GM21619 (cell line): ENCODE results near the gene ANO5.
A peak's percentile ranks its signal among the peaks of the same experiment; 100 is the strongest.

ENCODE experiments used
- ATAC-seq: cut with Tn5 transposase; IDR thresholded peaks from one replicate; pipeline ENCODE4 v1.9.1; 2021; ENCODE audit not compliant: unreplicated experiment

Gene ANO5, protein sequence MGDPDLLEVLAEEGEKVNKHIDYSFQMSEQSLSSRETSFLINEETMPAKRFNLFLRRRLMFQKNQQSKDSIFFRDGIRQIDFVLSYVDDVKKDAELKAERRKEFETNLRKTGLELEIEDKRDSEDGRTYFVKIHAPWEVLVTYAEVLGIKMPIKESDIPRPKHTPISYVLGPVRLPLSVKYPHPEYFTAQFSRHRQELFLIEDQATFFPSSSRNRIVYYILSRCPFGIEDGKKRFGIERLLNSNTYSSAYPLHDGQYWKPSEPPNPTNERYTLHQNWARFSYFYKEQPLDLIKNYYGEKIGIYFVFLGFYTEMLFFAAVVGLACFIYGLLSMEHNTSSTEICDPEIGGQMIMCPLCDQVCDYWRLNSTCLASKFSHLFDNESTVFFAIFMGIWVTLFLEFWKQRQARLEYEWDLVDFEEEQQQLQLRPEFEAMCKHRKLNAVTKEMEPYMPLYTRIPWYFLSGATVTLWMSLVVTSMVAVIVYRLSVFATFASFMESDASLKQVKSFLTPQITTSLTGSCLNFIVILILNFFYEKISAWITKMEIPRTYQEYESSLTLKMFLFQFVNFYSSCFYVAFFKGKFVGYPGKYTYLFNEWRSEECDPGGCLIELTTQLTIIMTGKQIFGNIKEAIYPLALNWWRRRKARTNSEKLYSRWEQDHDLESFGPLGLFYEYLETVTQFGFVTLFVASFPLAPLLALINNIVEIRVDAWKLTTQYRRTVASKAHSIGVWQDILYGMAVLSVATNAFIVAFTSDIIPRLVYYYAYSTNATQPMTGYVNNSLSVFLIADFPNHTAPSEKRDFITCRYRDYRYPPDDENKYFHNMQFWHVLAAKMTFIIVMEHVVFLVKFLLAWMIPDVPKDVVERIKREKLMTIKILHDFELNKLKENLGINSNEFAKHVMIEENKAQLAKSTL

DNA sequence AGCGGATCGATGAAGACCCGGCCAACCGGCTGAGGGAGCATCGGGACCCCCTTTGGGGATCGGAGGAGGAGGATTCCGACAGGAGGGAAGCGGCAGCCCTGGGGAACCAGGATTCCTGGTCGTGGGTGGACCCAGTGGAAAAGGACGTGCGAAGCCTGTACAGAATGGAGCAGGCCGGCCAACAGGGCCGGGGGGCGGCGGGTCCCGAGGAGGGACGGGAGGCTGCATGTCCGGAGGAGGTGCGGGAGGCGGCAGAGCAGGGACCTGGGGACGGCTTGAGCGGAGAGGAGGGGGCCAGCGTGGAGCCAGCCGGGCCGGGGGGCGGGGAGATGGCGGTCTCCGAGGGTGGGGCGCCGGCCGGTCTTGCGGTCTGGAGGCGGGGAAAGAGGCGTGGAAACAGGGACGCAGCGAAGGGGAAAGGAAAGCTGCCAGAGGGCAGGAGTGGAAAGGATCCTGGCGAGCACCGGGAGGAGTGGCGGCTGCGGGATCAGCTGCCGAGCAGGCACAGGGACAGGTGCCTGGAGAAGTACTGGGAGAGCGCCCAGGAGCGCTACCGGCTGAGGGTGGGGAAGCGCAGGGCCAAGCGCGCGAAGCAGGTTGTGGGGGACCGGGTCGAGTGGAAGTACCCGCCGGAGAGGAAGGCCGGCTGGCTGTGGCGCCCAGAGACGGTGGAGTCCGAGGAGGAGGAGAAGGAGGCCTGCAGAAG is at the start of gene ANO5:
Gene ANO5, plus strand, starts transcription at position 444 of the 706 bp plus-strand sequence. CDS start 408 bp downstream, outside the sequence.
- peak; percentile 41 for ATAC-seq

DNA sequence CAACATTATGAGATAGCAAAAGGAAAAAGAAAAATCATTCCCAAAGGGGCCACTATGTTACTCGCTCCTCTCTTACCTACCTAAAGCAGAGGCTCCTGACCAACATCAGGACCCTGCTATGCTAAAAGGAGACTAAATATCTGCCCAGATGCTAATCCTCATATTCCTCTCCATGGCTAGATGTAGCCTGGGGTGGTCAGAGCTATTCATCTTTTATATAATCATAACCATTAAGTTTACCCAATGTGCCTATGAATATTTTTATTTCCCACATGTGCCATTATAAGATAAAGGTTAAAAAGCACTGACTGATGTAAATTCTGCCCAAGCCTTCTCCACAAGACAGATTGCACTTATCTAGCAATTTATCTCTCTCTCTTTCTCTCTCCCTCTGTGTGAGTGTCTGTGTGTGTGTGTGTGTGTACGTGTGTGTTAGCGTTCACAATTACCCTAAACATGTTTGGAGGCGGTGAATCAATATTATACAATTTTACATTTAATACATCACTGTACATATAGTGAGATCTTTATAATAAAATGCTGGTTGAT is 41.2 kb upstream of the ANO5 start:
- no peak for ATAC-seq

DNA sequence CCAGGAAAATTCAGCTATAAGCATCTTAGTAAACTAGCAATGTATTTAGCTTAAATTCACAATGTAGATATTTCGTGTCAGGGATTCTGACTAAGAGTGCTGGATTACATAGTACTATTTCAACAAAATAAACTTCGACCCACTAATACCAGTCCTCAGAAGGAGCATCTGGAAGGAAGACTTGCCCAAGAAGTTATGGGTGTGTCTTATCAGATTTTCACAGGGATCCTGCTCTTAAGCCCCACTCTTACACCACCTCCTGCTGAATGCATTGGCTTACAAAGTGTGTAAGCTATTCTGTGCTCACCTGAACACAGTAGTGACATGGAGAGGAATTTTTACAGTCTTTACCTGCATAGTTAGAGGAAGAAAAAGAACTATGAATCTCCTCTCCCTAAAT is 35.4 kb upstream of the ANO5 start:
- no peak for ATAC-seq

DNA sequence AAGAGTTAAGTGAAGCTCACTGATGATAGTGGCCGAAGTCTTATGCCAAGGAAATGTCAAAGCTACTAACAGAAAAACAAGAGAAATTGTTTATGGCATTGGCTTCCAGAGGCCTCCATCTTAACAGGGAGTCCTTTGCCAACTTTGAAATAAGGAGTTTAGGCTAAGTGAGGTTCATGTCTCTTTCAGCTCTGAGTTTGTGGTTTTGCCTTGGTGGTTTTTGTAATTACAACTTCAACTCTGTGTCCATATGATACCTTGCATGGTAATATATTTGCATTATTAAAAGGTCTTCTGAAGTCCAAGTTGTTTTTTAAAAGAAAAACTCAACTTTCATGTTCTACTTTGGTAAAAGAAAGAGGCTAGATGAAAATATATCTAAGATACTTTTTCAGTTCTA is 31.4 kb upstream of the ANO5 start:
- ATAC-seq: no peak

DNA sequence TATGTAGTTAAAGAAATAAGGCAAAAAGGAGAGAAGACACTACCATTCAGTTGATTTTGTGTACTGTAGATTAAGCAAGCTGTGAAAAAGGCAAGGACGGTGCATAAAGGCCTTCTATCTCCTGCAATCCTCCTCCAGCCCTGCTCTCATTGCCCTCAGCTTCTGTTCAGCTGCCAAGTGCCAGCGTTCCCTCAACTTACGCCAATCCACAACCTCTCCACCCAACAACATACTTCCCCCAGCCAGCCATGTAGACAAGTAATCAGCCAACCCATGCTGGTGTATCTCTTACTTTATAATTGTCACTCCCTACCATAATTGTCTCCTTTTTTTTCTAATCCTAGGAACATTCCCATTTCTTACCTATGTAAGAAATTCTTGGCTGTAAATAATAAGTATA is 30.1 kb upstream of the ANO5 start:
- no peak for ATAC-seq

DNA sequence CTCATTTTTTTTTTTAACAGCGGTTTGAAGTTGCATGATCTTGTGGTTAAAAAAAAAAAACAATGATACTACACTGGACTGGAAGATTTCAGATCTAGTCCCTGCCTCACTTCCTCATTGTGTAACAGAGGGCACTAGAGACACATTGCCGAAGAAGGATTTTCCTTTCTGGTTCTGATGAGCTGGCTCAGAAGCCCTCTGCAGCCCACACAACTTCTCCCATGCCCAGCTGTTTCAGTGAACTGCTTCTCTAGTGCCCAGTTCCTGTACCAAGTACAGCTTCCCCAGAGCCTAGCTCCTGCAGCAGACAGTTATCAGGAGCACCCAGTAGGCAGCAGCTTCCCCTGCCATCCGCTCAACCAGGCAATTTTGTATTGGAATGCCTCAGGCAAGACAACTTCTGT is 29.5 kb upstream of the ANO5 start:
- ATAC-seq: peak; percentile 70

DNA sequence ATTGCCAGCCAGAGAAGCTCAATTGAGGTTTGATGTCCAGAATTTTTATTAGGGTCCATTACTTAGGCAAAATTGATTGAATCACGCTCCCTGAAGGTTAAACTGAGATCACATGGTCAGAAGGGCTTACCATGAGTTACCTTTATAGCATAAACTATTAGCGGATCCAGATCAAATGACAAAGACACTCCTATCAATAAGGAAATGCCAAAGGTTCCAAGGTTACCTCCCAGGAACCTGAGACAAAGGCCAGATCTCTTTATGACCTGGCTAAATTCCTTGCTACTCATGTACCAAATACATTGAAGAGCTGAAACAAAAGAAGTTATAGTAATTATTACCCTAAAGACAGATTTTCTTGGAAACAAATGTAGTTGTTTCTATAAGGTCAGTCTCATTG is 27.8 kb upstream of the ANO5 start:
- ATAC-seq: no peak

DNA sequence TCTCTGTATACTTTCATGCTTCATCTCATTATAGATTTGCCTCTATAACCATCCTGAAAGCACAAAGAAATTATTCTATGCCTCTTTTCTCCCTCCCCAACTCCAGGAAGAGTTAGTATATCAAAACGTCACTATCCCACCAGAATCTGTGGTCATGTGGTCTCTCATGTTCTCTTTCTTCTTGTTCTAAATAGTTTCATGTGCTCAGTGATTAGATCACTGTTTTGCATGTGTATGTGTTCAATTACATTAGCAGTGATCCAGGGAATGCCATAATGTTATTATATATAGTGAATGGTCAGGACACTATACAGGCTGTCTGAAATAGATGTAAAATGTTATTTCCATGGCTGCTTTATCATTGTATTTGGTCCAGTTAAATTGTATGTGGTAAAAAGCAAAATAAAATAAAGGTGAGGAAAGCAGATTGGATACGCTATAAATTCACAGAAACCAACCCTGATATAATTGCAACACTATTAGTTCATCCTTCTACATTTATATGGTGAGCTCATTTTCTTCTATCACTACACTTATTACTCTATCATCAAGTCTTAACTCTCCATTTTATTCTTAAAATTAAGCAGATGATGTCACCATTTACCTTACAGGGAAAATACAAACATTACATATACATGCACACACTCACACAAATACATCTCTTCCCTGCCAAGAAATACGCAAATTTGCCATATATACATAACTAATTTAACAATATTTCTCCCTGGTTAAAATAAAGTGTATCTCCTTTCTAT is 26.9 kb upstream of the ANO5 start:
- ATAC-seq: no peak

DNA sequence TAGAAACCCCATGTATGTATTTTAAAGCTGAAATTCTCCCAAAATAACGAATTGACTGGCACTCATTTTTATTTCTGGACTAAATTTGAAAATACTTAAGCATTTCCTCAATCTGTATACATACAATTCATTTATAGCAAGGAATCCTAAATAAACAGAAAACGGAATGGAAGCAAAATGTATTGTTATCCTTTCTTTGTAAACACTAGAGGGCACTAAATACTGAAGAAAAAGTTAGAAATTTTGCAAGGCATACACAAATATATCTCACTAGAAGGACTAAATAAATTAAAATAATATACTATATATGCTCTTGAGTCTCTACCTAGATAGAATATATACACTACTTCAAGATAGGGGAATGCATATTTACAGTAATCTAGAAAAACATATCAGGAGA is 23.1 kb upstream of the ANO5 start:
- no peak for ATAC-seq

DNA sequence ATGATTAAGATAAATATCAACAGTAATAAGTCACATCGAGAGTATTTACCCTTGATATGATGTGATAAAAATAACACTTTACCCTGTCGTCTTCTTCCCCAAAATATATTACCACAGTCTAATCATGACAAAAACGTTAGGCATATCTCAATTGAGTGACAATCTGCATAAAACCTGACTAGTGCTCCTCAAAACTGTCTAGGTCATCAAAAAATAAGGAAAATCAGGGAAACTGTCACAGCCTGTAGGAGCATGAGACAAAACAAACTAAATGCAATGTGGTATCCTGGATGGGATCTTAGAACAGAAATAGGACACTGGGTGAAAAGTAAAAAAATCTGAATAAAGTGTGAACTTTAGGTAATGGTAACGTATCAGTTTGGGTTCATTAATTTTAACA is 19.4 kb upstream of the ANO5 start:
- ATAC-seq: no peak

DNA sequence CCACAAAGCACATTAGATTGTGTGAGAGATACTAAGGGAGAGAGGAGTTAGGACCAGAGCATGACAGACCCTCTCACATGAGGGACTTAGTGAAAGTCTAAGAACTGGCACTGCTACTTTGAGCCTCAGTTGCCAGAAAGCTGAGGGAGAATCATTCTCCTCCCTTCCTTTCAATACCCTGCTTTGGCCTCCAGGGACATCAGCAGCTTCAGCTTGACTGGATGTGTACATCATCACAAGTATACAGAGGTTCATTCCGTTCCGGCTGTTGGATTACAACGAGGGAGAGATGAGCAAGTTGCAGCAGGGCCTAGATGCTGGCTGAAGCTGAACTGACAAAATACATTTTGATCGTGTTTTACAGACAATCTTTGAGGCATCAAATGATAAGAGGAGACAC is 15.7 kb upstream of the ANO5 start:
- no peak for ATAC-seq

DNA sequence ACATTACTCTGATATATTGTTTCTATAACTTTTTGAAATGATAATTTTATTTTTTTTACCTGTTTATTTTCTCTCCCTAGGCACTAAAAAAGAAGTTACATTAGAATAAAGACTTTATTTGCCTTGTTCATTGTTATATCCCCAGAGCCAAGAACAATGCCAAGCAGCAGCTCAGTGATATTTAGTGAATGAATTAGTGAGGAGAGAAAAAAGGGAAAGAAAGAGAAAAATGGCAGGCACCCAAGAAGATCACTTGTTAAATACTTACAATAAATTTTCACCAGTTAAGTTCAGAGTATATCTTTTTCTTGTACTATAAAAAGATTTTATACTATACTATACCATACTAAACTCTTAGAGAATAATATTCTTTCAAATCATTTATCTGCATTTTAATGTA is 13.3 kb upstream of the ANO5 start:
- ATAC-seq: no peak

DNA sequence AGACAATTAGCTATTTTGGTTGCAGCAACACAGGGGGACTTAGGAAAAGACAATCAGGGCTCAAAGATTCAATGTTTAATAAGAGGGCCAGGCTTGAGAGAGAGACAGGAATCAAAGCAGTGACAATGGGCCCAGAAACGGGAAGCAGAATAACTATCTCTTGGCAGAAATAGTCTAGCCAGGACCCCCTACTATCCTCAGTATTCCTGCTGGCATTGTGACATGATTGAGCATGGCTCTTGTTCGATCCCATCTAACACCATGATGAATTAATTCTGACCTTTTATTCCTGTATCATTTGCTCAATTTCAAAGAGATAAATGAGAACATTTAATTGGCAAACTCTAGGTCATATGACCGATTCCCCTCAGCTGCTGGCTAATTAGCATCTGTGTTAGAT is 12.8 kb upstream of the ANO5 start:
- ATAC-seq: no peak

DNA sequence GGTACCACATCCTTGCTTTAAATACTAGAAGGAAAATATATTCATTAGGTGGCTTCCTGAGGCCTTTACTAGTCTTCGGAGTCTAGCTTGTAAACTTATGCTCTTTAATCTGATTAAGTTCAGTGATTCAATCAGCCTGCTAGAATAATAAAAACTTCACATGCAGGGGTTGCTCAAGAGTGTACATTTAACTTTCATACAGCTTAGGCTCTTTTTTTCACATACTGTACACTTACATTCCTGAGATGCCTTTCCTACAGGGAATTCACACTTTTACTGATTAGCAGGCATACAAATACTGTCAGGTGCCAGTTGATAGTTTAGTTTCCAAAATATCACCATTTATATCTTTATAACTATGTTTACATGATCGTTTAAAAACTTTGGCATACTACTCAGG is 3.2 kb upstream of the ANO5 start:
- no peak for ATAC-seq

DNA sequence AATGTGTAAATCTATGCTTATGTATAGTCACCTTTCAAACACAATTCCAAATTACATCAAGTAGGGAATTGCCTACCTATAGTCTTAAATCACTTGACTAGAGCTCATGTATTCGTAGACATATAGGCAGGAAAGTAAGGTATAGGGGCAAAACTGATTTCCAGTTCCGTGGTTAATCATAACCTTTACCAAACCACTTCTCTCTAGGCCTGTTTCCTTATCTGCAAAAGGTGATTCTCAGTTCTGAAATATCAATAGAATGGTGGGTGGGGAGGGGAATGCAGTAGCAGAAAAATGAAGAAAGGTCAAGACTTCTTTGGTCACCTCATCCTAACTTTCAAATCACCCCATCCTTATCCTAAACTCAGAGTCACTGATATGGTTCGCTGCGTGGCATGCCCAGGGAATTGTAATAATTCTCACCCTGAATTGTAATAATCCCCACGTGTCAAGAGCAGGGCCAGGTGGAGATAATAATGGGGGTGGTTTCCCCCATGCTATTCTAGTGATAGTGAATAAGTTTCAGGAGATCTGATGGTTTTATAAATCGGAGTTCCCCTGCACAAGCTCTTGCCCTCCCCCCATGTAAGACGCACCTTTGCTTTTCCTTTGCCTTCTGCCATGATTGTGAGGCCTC is 1.9 kb upstream of the ANO5 start:
- peak; percentile 38 for ATAC-seq

DNA sequence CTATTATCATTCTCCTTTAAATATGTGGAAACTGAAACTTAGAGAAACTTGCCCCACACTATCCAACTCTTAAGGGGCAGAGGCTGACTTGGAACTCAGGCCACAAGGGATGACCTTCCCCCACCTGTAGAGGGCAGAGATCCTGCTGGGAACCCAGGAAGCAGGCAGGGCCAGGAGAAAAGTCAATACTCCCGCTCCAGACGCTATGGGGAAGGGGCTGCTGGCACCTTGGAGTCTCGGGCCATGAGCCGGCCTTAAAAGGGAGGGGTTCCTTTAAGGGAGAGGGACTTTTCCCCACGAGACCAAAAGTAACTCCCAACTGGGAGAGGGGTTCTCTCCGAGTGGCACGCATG is 620 bp upstream of the ANO5 start:
- no peak for ATAC-seq

DNA sequence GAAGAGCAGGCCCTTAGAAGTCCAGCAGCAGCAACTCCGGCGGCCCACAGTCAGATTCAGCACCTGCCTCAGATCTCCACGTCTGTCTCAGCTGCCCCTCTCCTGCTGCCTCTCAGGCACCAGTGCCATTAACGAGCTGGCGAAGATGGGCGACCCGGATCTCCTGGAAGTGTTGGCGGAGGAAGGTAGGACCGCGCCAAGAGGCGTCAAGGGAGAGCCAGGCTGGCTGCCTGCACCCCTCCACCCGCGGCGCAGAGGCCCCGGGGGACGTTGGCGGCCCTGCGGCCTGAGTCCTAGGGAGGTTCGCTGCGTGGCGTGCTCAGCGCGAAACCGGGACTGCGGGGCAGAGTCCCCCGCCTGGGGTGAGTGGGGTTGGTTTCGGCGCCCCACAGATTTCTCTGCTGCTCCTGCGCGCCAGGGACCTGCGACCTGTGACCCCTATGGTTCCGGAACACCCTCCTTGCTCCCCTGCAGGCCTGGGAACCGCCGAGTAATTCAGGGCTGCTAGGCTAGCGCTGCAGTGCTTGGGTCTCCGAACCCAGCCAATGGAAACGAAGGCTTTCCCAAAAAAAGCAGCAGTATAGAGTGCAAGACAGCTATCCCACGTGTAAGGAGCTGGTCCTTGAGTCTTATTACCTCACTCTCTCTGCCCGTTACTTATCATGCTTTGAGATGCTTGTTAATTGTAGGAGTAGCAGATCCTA is 615 bp downstream of the ANO5 start:
- peak; percentile 31 for ATAC-seq

DNA sequence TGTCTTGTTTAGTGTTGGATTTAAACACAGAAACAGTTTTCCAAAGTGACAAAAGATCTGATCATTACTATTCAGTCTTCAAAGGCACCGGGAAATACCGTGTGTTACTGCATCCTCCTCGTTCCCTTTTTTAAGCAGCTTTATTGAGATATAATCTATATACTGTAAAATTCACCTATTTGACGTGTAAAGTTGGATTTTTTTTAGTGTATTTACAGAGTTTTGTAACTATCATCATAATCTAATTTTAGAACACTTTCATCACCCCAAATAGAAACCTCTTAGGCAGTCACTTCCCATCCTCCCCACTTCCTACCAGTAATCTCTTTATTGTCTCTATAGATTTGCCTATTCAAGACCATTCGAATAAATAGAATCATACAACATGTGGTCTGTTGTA is 1.4 kb downstream of the ANO5 start:
- no peak for ATAC-seq

DNA sequence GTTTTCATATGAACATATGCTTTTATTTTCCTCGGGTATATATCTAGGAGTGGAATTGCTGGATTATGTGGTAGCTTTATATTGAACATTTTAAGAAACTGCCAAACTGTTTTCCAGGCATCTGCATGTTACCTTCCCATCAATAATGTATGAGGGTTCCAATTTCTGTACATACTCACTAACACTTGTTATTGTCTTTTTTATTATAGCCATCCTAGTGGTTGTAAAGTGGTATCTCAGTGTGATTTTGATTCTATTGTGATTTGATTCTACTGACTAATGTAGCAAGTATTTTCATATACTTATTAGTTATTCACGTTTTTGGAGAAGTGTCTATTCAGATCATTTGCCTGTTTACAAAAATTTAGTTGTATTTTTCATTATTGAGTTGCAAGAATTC is 2.0 kb downstream of the ANO5 start:
- no peak for ATAC-seq
